K562 (cell line): ENCODE results near the gene COL7A1. TPM values are rescaled to one million over a fixed set of nuclear protein-coding genes. Genes with fewer than 3 reads are reported as not detected.

Experiments used
- CSDE1 ChIP-seq, 2 experiments: fragments of 450-650 bp; IDR thresholded peaks; 2 replicates each; pipeline ENCODE4 v1.6.1; 2016; ENCODE audit warnings: mild to moderate bottlenecking in 1 of 2
- DDX20 ChIP-seq: fragments of 450-650 bp; IDR thresholded peaks from 2 replicates; pipeline ENCODE4 v1.6.1; 2016; ENCODE audit warnings: missing genetic modification characterization, low read depth, mild to moderate bottlenecking, missing compliant biosample characterization, moderate library complexity
- GTF2E2 ChIP-seq: fragments of 200-800 bp; sonication (Bioruptor generic); IDR thresholded peaks from 2 replicates; pipeline ENCODE4 v1.6.1; 2016; ENCODE audit warnings: missing genetic modification characterization, missing compliant biosample characterization
- KDM5B ChIP-seq: fragments of 200-600 bp; sonication (generic); IDR thresholded peaks from 2 replicates; pipeline ENCODE4 v1.6.1; 2012; ENCODE audit warnings: low read depth, mild to moderate bottlenecking, moderate library complexity, low read length, control low read depth, inconsistent platforms; ENCODE audit not compliant: insufficient replicate concordance
- PHF8 ChIP-seq: fragments of 200-600 bp; sonication (generic); IDR thresholded peaks from 2 replicates; pipeline ENCODE4 v1.6.1; 2012; ENCODE audit warnings: mixed run types, mild to moderate bottlenecking, inconsistent platforms, low read length, moderate library complexity, borderline replicate concordance
- POLR3A ChIP-seq: IDR thresholded peaks from 2 replicates; pipeline ENCODE4 v1.6.1; 2011; ENCODE audit warnings: borderline replicate concordance, mild to moderate bottlenecking, moderate library complexity; ENCODE audit not compliant: insufficient read length, insufficient read depth; ENCODE audit errors: extremely low read depth
- ZNF311 ChIP-seq: fragments of 250-450 bp; sonication (Bioruptor Pico); IDR thresholded peaks from 2 replicates; pipeline ENCODE4 v1.4.0; 2020; ENCODE audit warnings: mild to moderate bottlenecking, moderate library complexity
- polyA plus RNA-seq, 8 experiments: library from polyadenylated mRNA; depleted of rRNA in 4 of 8; stranded (reverse) in 5 of 8; unstranded in 3 of 8; fragments of >200 nt; fragmentation: Nextera tagmentation in 2 of 8; fragmentation: Illumina TruSeq in 1 of 8; extraction: Ambion mirVana in 2 of 8; extraction: Trizol in 1 of 8; gene quantifications; 2 replicates each; pipeline versions ENCODE4 v1.2.1 to v1.2.3, GENCODE V29; 2011 to 2014; ENCODE audit warnings: inconsistent platforms in 1 of 8, missing spikeins in 1 of 8
- total RNA-seq, 7 experiments: library from RNA; depleted of rRNA in 6 of 7; stranded (reverse); fragments of >200 nt in 6 of 7; fragmentation: Illumina TruSeq in 2 of 7; extraction: Trizol in 2 of 7; gene quantifications; 2 replicates each; pipeline versions ENCODE4 v1.2.1 to v1.2.3, GENCODE V29; 2011 to 2021; ENCODE audit warnings: low replicate concordance in 1 of 7
- TF ChIP-seq, protein P1 (sequence below): fragments of 150-350 bp; conservative IDR thresholded peaks from 2 replicates; pipeline ENCODE4 v1.6.1; 2014; ENCODE audit warnings: low read length
- TF ChIP-seq, protein P2 (sequence below): sonication (generic); formaldehyde crosslinking; IDR thresholded peaks from 2 replicates; pipeline ENCODE4 v1.8.0; 2022; ENCODE audit warnings: missing genetic modification reagents, mild to moderate bottlenecking, borderline replicate concordance
- TF ChIP-seq, protein P3 (sequence below), 2 experiments: fragments of 450-650 bp; formaldehyde crosslinking in 1 of 2; IDR thresholded peaks; 2 replicates each; pipeline versions ENCODE4 v1.4.0 to v1.6.1; 2014 to 2020; ENCODE audit warnings: mild to moderate bottlenecking in 2 of 2, borderline replicate concordance in 1 of 2, low read depth in 1 of 2

The COL7A1 gene
- total and polyA plus RNA-seq, 9 of the 15 experiments (the other 6 are each of a cell fraction or from before 2014, with no cell fraction given): 0.09 to 0.66 (median 0.35) TPM; not detected in 3

DNA sequence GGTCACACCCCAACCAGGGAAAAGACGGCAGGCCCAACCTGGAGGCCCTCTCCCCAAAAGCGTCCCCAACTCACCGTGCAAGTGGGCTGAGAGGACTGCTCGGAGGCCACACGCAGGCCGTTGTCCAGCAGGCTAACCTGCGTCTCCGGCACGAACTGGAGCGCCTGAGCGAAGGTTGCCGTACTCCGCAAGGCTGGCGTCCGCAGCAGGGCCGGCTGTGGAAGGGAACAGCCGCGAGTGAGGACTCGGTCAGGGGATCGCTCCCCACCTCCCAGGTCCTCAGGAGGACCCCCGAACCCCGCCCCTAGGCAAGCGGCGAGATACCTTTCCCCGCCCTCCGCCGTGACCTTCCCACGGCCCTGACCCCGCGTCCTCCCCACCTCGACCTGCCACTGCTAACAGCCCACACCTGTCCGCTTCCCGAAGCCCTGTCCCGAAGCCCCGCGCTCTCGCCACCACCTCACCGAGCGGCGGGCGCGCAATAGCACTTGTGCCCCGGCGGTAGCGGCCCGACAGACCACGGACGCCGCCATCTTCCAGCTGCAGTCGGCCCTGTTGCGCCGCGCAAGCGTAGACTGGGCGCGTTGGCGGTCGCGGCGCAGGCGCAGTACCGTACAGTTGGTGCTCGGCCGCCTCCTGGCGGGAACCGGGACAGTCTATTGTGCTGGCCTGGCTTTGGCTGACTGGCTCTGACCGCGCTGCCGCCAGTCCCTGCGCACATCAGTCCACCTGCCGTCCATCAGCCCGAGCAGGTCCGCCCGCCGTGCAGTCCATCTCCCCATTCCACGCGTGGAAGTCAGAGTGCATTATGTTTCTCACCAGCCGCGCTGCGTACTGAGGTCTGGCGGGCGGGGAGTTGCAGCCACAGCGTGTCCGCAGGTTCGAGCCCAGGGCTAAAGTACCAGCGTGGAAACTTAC, 14.2 kb upstream of the COL7A1 start, which contains the start of gene UQCRC1 (continued):
- TF ChIP-seq, protein P1, sequence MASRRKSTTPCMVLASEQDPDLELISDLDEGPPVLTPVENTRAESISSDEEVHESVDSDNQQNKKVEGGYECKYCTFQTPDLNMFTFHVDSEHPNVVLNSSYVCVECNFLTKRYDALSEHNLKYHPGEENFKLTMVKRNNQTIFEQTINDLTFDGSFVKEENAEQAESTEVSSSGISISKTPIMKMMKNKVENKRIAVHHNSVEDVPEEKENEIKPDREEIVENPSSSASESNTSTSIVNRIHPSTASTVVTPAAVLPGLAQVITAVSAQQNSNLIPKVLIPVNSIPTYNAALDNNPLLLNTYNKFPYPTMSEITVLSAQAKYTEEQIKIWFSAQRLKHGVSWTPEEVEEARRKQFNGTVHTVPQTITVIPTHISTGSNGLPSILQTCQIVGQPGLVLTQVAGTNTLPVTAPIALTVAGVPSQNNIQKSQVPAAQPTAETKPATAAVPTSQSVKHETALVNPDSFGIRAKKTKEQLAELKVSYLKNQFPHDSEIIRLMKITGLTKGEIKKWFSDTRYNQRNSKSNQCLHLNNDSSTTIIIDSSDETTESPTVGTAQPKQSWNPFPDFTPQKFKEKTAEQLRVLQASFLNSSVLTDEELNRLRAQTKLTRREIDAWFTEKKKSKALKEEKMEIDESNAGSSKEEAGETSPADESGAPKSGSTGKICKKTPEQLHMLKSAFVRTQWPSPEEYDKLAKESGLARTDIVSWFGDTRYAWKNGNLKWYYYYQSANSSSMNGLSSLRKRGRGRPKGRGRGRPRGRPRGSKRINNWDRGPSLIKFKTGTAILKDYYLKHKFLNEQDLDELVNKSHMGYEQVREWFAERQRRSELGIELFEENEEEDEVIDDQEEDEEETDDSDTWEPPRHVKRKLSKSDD: no peak
- TF ChIP-seq, protein P2, sequence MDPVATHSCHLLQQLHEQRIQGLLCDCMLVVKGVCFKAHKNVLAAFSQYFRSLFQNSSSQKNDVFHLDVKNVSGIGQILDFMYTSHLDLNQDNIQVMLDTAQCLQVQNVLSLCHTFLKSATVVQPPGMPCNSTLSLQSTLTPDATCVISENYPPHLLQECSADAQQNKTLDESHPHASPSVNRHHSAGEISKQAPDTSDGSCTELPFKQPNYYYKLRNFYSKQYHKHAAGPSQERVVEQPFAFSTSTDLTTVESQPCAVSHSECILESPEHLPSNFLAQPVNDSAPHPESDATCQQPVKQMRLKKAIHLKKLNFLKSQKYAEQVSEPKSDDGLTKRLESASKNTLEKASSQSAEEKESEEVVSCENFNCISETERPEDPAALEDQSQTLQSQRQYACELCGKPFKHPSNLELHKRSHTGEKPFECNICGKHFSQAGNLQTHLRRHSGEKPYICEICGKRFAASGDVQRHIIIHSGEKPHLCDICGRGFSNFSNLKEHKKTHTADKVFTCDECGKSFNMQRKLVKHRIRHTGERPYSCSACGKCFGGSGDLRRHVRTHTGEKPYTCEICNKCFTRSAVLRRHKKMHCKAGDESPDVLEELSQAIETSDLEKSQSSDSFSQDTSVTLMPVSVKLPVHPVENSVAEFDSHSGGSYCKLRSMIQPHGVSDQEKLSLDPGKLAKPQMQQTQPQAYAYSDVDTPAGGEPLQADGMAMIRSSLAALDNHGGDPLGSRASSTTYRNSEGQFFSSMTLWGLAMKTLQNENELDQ (CRISPR knock-in tag): no peak
- TF ChIP-seq CSDE1 (IDR thresholded peaks at IDR 0.05) (peak in 1 of 2 experiments; percentile 52; a peak in 1 of 4 replicates), POLR3A (no peak), ZNF311 (CRISPR knock-in tag) (no peak), GTF2E2 (peak; percentile 34; the same call in 1 of the 2 replicates), KDM5B (peak; percentile 83), DDX20 (no peak), PHF8 (peak; percentile 95)
- TF ChIP-seq, protein P3, sequence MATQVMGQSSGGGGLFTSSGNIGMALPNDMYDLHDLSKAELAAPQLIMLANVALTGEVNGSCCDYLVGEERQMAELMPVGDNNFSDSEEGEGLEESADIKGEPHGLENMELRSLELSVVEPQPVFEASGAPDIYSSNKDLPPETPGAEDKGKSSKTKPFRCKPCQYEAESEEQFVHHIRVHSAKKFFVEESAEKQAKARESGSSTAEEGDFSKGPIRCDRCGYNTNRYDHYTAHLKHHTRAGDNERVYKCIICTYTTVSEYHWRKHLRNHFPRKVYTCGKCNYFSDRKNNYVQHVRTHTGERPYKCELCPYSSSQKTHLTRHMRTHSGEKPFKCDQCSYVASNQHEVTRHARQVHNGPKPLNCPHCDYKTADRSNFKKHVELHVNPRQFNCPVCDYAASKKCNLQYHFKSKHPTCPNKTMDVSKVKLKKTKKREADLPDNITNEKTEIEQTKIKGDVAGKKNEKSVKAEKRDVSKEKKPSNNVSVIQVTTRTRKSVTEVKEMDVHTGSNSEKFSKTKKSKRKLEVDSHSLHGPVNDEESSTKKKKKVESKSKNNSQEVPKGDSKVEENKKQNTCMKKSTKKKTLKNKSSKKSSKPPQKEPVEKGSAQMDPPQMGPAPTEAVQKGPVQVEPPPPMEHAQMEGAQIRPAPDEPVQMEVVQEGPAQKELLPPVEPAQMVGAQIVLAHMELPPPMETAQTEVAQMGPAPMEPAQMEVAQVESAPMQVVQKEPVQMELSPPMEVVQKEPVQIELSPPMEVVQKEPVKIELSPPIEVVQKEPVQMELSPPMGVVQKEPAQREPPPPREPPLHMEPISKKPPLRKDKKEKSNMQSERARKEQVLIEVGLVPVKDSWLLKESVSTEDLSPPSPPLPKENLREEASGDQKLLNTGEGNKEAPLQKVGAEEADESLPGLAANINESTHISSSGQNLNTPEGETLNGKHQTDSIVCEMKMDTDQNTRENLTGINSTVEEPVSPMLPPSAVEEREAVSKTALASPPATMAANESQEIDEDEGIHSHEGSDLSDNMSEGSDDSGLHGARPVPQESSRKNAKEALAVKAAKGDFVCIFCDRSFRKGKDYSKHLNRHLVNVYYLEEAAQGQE (IDR thresholded peaks at IDR 0.05; ENCODE audit: borderline replicate concordance): peak; percentile 54; the same call in 1 of the 2 replicates
- TF ChIP-seq, protein P3 (CRISPR knock-in tag; IDR thresholded peaks at IDR 0.05; ENCODE audit: low read depth): 0 out of 2 replicates have a peak, but pooled peaks have one; percentile 19
